ENCODE measurements around the gene PI16. TPM values are rescaled to one million over a fixed set of nuclear protein-coding genes. Genes with fewer than 3 reads are reported as not detected.
A peak's percentile ranks its signal among the peaks of the same experiment; 100 is the strongest.

PI16 gene
- total and polyA plus RNA-seq, 7 donors = 0.85 to 50.7 (median 2.9) TPM

- Histone ChIP-seq H3K9me3 (no peaks in the 10 kb centered on the region), H3K27me3 (no peaks in the 10 kb centered on the region), H3K27ac (peak overlapping the region in 3 of 4 donors; percentile 35 to 79 (median 52)), H3K4me1 (peaks cover 0 to 40% (median 39%) of the 10 kb centered on the region in 4 donors), H3K36me3 (peaks cover 0 to 80% (median 20%) of the 10 kb centered on the region in 4 donors), H3K4me3 (no peak overlapping the region)
- TF ChIP-seq EP300 (IDR thresholded peaks at IDR 0.05) = peak in 1 of 4 donors; percentile 6
- TF ChIP-seq CTCF (IDR thresholded peaks at IDR 0.05) = no peak
- TF ChIP-seq POLR2A (IDR thresholded peaks at IDR 0.05) = no peak
- TF ChIP-seq POLR2AphosphoS5 (IDR thresholded peaks at IDR 0.05) = peak in 3 of 4 donors; percentile 10 to 36 (median 12)
- DNase-seq = peak; percentile 75
- intact Hi-C loops (cut with DNase I) = no loop called here
- 85 to 91% methylated on average over 5 of the region's 5 CpGs for WGBS, 2 donors
These were observed 34.0 kb upstream of the PI16 start for GRCh38 chr6:36920546-36920945.

DNA sequence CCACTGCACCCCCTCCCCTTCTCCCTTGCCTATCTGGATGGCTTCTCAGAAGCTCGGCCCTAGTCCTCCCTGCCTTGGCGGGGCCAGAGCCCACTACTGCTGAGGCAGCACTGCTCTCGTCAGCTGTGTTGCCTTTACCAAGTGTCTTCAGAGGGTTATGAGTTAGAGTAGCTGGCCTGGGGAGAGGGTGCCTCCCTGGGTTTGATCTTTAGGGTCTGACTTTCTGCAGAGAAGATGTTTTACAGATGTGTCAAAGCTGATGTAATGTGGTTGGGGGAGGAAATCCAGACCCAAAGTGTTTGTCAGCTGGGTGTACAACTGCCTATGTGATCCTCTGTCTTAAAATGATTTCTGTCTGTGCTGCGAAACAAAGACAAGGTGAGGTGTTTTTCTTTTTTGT, 30.4 kb upstream of the PI16 start:
- Histone ChIP-seq H3K27me3 (no peaks in the 10 kb centered on the region), H3K27ac (no peak overlapping the region), H3K9me3 (no peaks in the 10 kb centered on the region), H3K4me1 (peaks cover 0 to 34% (median 26%) of the 10 kb centered on the region in 4 donors), H3K36me3 (peaks cover 0 to 64% (median 15%) of the 10 kb centered on the region in 4 donors), H3K4me3 (no peak overlapping the region)
- DNase-seq = no peak
- intact Hi-C loops (cut with DNase I) = no loop called here
- TF ChIP-seq EP300 (IDR thresholded peaks at IDR 0.05) (no peak), CTCF (IDR thresholded peaks at IDR 0.05) (no peak), POLR2AphosphoS5 (IDR thresholded peaks at IDR 0.05) (no peak), POLR2A (IDR thresholded peaks at IDR 0.05) (no peak)
- 79 to 92% methylated on average over 4 of the region's 4 CpGs for WGBS, 2 donors

DNA sequence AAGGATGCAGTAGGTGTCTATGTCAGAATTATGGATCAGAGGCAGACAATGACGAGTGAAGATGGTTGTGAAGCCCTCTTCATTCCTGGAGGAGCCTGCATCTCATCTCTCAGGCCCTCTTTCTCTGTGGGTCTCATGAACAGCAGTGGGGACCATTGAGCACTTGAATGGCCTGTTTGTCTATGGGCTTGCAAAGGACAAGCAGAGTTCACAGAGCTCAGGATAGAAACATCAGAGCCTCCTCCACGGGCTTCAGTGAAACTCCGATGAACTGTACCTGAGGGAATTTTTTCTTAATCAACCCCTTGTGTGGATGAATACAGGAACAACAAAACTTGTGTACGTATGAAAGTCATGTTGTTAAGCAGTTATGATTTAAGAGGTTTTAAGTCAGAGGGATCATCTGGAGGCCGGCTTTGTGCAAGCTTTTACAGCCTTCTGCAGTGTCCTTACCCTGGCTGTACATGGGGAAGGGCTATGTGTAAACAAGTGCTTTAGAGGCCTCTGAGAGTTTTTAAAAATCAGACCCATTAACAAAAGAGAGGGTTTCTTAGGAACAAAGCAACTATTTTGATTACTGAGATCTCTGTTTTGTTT, 29.7 kb upstream of the PI16 start:
- TF ChIP-seq CTCF (IDR thresholded peaks at IDR 0.05) = no peak
- no peak for TF ChIP-seq POLR2A (IDR thresholded peaks at IDR 0.05)
- 55 to 72% methylated on average over 5 of the region's 5 CpGs for WGBS, 2 donors
- no peaks in the 10 kb centered on the region for H3K9me3 ChIP-seq
- intact Hi-C loops (cut with DNase I) = no loop called here
- H3K36me3 ChIP-seq = peaks cover 0 to 56% (median 15%) of the 10 kb centered on the region in 4 donors
- H3K27me3 ChIP-seq = no peaks in the 10 kb centered on the region
- no peak overlapping the region for H3K27ac ChIP-seq
- H3K4me1 ChIP-seq = peaks cover 0 to 26% (median 18%) of the 10 kb centered on the region in 4 donors
- no peak for DNase-seq
- H3K4me3 ChIP-seq = no peak overlapping the region

DNA sequence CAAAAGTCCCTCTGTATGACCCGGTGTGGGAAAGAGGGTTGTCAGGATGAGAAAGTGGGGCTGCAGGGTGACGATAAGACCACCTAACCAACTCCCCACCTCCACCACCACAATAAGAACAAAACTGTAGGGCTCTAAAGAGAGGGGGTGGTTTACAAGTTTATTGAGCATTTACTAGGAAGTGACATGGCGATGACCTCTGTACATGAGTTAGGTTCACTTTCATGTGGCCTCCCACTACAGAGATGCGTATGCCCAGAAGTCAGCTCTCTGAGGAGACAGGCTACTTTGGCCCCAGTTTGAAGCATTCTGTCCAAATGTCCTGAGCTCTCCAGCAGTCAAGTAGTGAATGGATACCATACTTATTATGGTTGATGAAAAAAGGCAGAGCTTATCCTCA, 28.7 kb upstream of the PI16 start:
- no peaks in the 10 kb centered on the region for H3K9me3 ChIP-seq
- H3K4me1 ChIP-seq = peaks cover 0 to 21% (median 15%) of the 10 kb centered on the region in 4 donors
- no peak overlapping the region for H3K27ac ChIP-seq
- TF ChIP-seq CTCF (IDR thresholded peaks at IDR 0.05) = no peak
- TF ChIP-seq POLR2A (IDR thresholded peaks at IDR 0.05) = no peak
- intact Hi-C loops (cut with DNase I) = no loop called here
- H3K27me3 ChIP-seq = no peaks in the 10 kb centered on the region
- no peak for DNase-seq
- peaks cover 0 to 47% (median 15%) of the 10 kb centered on the region in 4 donors for H3K36me3 ChIP-seq
- no peak overlapping the region for H3K4me3 ChIP-seq
- WGBS, 2 donors = 84 to 91% methylated on average over 4 of the region's 4 CpGs

Measured in sigmoid colon (tissue), 7 donors.